HEK293 (cell line): ENCODE results near the gene BCAP31.

ENCODE experiments used
- KLF1 ChIP-seq: fragments of 450-650 bp; formaldehyde crosslinking; IDR thresholded peaks from 2 replicates; pipeline ENCODE4 v1.5.1; 2016; ENCODE audit warnings: missing biosample characterization, missing genetic modification characterization
- KLF10 ChIP-seq: fragments of 450-650 bp; IDR thresholded peaks from 2 replicates; pipeline ENCODE4 v1.5.1; 2018; ENCODE audit warnings: missing biosample characterization, mild to moderate bottlenecking, missing genetic modification characterization
- SETDB1 ChIP-seq: IDR thresholded peaks from one replicate; pipeline ENCODE4 v1.6.1; 2017; ENCODE audit warnings: mild to moderate bottlenecking, low read length, moderate library complexity, mixed read lengths; ENCODE audit not compliant: insufficient read length
- ZBTB8A ChIP-seq: fragments of 450-650 bp; formaldehyde crosslinking; IDR thresholded peaks from 2 replicates; pipeline ENCODE4 v1.5.1; 2016; ENCODE audit warnings: missing biosample characterization, missing genetic modification characterization
- ZEB2 ChIP-seq: fragments of 450-650 bp; formaldehyde crosslinking; IDR thresholded peaks from 2 replicates; pipeline ENCODE4 v1.5.1; 2016; ENCODE audit warnings: missing biosample characterization, missing genetic modification characterization
- ZNF138 ChIP-seq: fragments of 450-650 bp; formaldehyde crosslinking; IDR thresholded peaks from 2 replicates; pipeline ENCODE4 v1.5.1; 2016; ENCODE audit warnings: missing biosample characterization, missing genetic modification characterization, borderline replicate concordance
- ZNF274 ChIP-seq, 2 experiments: fragments of 200-500 bp in 1 of 2; fragments of 450-650 bp in 1 of 2; sonication (Bioruptor generic) in 1 of 2; formaldehyde crosslinking in 1 of 2; IDR thresholded peaks; 2 replicates each; pipeline versions ENCODE4 v1.5.1 to v1.6.1; 2014 to 2016; ENCODE audit warnings: borderline replicate concordance in 1 of 2, inconsistent platforms in 1 of 2, low read length in 1 of 2, missing biosample characterization in 1 of 2, missing genetic modification characterization in 1 of 2
- ZNF341 ChIP-seq: fragments of 450-650 bp; formaldehyde crosslinking; IDR thresholded peaks from 2 replicates; pipeline ENCODE4; 2016; ENCODE audit warnings: low read depth, missing biosample characterization, missing genetic modification characterization
- ZNF404 ChIP-seq: fragments of 450-650 bp; formaldehyde crosslinking; IDR thresholded peaks from 2 replicates; pipeline ENCODE4 v1.5.1; 2017; ENCODE audit warnings: missing biosample characterization, missing genetic modification characterization
- ZNF416 ChIP-seq: fragments of 450-650 bp; formaldehyde crosslinking; IDR thresholded peaks from 2 replicates; pipeline ENCODE4 v1.5.1; 2016; ENCODE audit warnings: missing biosample characterization, missing genetic modification characterization
- ZNF549 ChIP-seq: fragments of 450-650 bp; IDR thresholded peaks from 2 replicates; pipeline ENCODE4 v1.5.1; 2018; ENCODE audit warnings: missing biosample characterization, missing genetic modification characterization, mild to moderate bottlenecking, inconsistent platforms, moderate library complexity
- ZNF555 ChIP-seq: fragments of 450-650 bp; formaldehyde crosslinking; conservative IDR thresholded peaks from 2 replicates; pipeline ENCODE4 v1.5.1; 2017; ENCODE audit warnings: missing biosample characterization, mild to moderate bottlenecking, missing genetic modification characterization, inconsistent platforms
- TF ChIP-seq, protein P1 (sequence below): fragments of 450-650 bp; formaldehyde crosslinking; conservative IDR thresholded peaks from 2 replicates; pipeline ENCODE4 v1.5.1; 2016; ENCODE audit warnings: low read depth, missing biosample characterization, missing genetic modification characterization
- TF ChIP-seq, protein P2 (sequence below): fragments of 450-650 bp; formaldehyde crosslinking; IDR thresholded peaks from 2 replicates; pipeline ENCODE4 v1.5.1; 2016; ENCODE audit warnings: missing biosample characterization, missing genetic modification characterization
- TF ChIP-seq, protein P3 (sequence below): fragments of 450-650 bp; formaldehyde crosslinking; IDR thresholded peaks from 2 replicates; pipeline ENCODE4 v1.5.1; 2016; ENCODE audit warnings: missing biosample characterization, missing genetic modification characterization, borderline replicate concordance
- TF ChIP-seq, protein P4 (sequence below): fragments of 450-650 bp; formaldehyde crosslinking; IDR thresholded peaks from 2 replicates; pipeline ENCODE4 v1.5.1; 2017; ENCODE audit warnings: missing biosample characterization, mild to moderate bottlenecking, missing genetic modification characterization, moderate library complexity
- TF ChIP-seq, protein P5 (sequence below): fragments of 450-650 bp; formaldehyde crosslinking; IDR thresholded peaks from 2 replicates; pipeline ENCODE4 v1.5.1; 2017; ENCODE audit warnings: missing biosample characterization, missing genetic modification characterization
- TF ChIP-seq, protein P6 (sequence below): fragments of 450-650 bp; formaldehyde crosslinking; IDR thresholded peaks from 2 replicates; pipeline ENCODE4 v1.5.1; 2016; ENCODE audit warnings: missing biosample characterization, missing genetic modification characterization
- TF ChIP-seq, protein P7 (sequence below): fragments of 450-650 bp; formaldehyde crosslinking; IDR thresholded peaks from 2 replicates; pipeline ENCODE4 v1.5.1; 2016; ENCODE audit warnings: missing biosample characterization, missing genetic modification characterization, borderline replicate concordance

The BCAP31 gene

DNA sequence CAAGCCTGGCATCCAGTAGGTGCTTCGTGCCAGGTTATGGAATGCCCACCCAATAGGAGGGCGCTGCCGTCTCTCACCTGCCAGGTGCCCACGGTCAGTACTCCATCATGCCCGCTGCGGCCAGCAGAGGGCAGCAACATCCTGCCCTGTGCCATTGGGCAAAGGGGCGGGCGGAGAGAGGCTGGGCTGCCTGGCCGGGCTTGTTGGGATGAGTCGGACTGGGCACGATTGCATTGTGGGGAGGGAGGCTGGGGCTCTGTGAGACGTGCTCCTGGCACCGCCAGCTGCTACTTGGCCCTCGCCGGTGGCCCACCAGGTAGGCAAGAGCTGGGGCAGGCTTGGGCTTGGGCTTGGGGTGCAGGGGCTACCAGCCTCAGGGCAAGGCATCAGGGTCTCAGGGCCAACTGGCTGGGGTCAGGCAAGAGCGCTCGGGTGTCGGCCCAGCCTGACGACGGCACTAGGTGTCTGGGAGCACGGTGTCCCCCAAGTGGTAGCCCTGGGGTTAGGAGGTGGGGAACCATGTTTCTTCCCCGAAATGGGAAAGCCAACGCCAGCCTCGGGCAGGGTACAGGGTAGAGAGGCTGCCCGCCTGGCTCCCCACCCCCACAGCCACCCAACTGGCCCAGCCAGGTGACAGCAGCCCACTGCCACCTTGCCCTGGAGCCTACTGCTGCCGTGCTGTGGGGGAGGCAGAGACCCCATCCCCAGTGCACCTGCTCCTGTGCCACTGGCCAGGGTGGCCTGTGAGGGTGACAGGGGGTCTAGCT lies 40.0 kb upstream of the BCAP31 start, which contains the start of gene PLXNB3 (continued):
- TF ChIP-seq, protein P1, sequence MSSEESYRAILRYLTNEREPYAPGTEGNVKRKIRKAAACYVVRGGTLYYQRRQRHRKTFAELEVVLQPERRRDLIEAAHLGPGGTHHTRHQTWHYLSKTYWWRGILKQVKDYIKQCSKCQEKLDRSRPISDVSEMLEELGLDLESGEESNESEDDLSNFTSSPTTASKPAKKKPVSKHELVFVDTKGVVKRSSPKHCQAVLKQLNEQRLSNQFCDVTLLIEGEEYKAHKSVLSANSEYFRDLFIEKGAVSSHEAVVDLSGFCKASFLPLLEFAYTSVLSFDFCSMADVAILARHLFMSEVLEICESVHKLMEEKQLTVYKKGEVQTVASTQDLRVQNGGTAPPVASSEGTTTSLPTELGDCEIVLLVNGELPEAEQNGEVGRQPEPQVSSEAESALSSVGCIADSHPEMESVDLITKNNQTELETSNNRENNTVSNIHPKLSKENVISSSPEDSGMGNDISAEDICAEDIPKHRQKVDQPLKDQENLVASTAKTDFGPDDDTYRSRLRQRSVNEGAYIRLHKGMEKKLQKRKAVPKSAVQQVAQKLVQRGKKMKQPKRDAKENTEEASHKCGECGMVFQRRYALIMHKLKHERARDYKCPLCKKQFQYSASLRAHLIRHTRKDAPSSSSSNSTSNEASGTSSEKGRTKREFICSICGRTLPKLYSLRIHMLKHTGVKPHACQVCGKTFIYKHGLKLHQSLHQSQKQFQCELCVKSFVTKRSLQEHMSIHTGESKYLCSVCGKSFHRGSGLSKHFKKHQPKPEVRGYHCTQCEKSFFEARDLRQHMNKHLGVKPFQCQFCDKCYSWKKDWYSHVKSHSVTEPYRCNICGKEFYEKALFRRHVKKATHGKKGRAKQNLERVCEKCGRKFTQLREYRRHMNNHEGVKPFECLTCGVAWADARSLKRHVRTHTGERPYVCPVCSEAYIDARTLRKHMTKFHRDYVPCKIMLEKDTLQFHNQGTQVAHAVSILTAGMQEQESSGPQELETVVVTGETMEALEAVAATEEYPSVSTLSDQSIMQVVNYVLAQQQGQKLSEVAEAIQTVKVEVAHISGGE (tag by site-specific recombination) = no peak
- peak; percentile 70 for TF ChIP-seq ZBTB8A
- no peak for TF ChIP-seq KLF10 (tag by site-specific recombination)
- TF ChIP-seq ZNF555 (tag by site-specific recombination) = no peak
- TF ChIP-seq, protein P2, sequence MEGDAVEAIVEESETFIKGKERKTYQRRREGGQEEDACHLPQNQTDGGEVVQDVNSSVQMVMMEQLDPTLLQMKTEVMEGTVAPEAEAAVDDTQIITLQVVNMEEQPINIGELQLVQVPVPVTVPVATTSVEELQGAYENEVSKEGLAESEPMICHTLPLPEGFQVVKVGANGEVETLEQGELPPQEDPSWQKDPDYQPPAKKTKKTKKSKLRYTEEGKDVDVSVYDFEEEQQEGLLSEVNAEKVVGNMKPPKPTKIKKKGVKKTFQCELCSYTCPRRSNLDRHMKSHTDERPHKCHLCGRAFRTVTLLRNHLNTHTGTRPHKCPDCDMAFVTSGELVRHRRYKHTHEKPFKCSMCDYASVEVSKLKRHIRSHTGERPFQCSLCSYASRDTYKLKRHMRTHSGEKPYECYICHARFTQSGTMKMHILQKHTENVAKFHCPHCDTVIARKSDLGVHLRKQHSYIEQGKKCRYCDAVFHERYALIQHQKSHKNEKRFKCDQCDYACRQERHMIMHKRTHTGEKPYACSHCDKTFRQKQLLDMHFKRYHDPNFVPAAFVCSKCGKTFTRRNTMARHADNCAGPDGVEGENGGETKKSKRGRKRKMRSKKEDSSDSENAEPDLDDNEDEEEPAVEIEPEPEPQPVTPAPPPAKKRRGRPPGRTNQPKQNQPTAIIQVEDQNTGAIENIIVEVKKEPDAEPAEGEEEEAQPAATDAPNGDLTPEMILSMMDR (tag by site-specific recombination) = peak; percentile 87
- no peak for TF ChIP-seq ZNF416 (tag by site-specific recombination)
- no peak for TF ChIP-seq ZNF274 (IDR thresholded peaks at IDR 0.05; ENCODE audit: low read length)
- no peak for TF ChIP-seq ZNF274 (tag by site-specific recombination; IDR thresholded peaks at IDR 0.05; ENCODE audit: borderline replicate concordance)
- TF ChIP-seq, protein P3, sequence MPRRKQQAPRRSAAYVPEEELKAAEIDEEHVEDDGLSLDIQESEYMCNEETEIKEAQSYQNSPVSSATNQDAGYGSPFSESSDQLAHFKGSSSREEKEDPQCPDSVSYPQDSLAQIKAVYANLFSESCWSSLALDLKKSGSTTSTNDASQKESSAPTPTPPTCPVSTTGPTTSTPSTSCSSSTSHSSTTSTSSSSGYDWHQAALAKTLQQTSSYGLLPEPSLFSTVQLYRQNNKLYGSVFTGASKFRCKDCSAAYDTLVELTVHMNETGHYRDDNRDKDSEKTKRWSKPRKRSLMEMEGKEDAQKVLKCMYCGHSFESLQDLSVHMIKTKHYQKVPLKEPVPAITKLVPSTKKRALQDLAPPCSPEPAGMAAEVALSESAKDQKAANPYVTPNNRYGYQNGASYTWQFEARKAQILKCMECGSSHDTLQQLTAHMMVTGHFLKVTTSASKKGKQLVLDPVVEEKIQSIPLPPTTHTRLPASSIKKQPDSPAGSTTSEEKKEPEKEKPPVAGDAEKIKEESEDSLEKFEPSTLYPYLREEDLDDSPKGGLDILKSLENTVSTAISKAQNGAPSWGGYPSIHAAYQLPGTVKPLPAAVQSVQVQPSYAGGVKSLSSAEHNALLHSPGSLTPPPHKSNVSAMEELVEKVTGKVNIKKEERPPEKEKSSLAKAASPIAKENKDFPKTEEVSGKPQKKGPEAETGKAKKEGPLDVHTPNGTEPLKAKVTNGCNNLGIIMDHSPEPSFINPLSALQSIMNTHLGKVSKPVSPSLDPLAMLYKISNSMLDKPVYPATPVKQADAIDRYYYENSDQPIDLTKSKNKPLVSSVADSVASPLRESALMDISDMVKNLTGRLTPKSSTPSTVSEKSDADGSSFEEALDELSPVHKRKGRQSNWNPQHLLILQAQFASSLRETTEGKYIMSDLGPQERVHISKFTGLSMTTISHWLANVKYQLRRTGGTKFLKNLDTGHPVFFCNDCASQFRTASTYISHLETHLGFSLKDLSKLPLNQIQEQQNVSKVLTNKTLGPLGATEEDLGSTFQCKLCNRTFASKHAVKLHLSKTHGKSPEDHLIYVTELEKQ (tag by site-specific recombination) = no peak
- TF ChIP-seq ZNF138 (tag by site-specific recombination) = no peak
- TF ChIP-seq ZNF341 (tag by site-specific recombination) = no peak
- TF ChIP-seq, protein P4, sequence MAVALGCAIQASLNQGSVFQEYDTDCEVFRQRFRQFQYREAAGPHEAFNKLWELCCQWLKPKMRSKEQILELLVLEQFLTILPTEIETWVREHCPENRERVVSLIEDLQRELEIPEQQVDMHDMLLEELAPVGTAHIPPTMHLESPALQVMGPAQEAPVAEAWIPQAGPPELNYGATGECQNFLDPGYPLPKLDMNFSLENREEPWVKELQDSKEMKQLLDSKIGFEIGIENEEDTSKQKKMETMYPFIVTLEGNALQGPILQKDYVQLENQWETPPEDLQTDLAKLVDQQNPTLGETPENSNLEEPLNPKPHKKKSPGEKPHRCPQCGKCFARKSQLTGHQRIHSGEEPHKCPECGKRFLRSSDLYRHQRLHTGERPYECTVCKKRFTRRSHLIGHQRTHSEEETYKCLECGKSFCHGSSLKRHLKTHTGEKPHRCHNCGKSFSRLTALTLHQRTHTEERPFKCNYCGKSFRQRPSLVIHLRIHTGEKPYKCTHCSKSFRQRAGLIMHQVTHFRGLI (tag by site-specific recombination) = peak; percentile 79
- TF ChIP-seq, protein P5, sequence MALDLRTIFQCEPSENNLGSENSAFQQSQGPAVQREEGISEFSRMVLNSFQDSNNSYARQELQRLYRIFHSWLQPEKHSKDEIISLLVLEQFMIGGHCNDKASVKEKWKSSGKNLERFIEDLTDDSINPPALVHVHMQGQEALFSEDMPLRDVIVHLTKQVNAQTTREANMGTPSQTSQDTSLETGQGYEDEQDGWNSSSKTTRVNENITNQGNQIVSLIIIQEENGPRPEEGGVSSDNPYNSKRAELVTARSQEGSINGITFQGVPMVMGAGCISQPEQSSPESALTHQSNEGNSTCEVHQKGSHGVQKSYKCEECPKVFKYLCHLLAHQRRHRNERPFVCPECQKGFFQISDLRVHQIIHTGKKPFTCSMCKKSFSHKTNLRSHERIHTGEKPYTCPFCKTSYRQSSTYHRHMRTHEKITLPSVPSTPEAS (tag by site-specific recombination) = no peak
- no peak for TF ChIP-seq SETDB1
- TF ChIP-seq ZEB2 (tag by site-specific recombination) = peak; percentile 87
- 0 out of 2 replicates have a peak, but pooled peaks have one; percentile 28 for TF ChIP-seq KLF1 (tag by site-specific recombination)
- TF ChIP-seq, protein P6, sequence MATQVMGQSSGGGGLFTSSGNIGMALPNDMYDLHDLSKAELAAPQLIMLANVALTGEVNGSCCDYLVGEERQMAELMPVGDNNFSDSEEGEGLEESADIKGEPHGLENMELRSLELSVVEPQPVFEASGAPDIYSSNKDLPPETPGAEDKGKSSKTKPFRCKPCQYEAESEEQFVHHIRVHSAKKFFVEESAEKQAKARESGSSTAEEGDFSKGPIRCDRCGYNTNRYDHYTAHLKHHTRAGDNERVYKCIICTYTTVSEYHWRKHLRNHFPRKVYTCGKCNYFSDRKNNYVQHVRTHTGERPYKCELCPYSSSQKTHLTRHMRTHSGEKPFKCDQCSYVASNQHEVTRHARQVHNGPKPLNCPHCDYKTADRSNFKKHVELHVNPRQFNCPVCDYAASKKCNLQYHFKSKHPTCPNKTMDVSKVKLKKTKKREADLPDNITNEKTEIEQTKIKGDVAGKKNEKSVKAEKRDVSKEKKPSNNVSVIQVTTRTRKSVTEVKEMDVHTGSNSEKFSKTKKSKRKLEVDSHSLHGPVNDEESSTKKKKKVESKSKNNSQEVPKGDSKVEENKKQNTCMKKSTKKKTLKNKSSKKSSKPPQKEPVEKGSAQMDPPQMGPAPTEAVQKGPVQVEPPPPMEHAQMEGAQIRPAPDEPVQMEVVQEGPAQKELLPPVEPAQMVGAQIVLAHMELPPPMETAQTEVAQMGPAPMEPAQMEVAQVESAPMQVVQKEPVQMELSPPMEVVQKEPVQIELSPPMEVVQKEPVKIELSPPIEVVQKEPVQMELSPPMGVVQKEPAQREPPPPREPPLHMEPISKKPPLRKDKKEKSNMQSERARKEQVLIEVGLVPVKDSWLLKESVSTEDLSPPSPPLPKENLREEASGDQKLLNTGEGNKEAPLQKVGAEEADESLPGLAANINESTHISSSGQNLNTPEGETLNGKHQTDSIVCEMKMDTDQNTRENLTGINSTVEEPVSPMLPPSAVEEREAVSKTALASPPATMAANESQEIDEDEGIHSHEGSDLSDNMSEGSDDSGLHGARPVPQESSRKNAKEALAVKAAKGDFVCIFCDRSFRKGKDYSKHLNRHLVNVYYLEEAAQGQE = no peak
- TF ChIP-seq ZNF549 (tag by site-specific recombination) = no peak
- no peak for TF ChIP-seq ZNF404 (tag by site-specific recombination)
- TF ChIP-seq, protein P7, sequence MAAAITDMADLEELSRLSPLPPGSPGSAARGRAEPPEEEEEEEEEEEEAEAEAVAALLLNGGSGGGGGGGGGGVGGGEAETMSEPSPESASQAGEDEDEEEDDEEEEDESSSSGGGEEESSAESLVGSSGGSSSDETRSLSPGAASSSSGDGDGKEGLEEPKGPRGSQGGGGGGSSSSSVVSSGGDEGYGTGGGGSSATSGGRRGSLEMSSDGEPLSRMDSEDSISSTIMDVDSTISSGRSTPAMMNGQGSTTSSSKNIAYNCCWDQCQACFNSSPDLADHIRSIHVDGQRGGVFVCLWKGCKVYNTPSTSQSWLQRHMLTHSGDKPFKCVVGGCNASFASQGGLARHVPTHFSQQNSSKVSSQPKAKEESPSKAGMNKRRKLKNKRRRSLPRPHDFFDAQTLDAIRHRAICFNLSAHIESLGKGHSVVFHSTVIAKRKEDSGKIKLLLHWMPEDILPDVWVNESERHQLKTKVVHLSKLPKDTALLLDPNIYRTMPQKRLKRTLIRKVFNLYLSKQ (tag by site-specific recombination) = no peak
